HG02981 (cell line): Measurements from ENCODE around the gene RSAD2.
"Not testable (repeated sequence)": the region's sequence is repeated elsewhere in the genome, so short reads cannot be mapped to it uniquely, and the experiment has no call there.

Experiments
- ATAC-seq: cut with Tn5 transposase; IDR thresholded peaks from one replicate; pipeline ENCODE4 v1.9.1; 2021; ENCODE audit warnings: mild to moderate bottlenecking, moderate library complexity; ENCODE audit not compliant: unreplicated experiment

RSAD2 gene

GRCh38 chr2:6924101-6924923, 46.7 kb downstream of the RSAD2 start:
- ATAC-seq, result no peak

GRCh38 chr2:6924924-6925409, 47.4 kb downstream of the RSAD2 start:
- ATAC-seq, result no peak

GRCh38 chr2:6926071-6926732, 48.6 kb downstream of the RSAD2 start:
- ATAC-seq, result no peak

- ATAC-seq, result no peak
Observed at GRCh38 chr2:6927186-6927585, 49.6 kb downstream of the RSAD2 start.

GRCh38 chr2:6927753-6928152, 50.2 kb downstream of the RSAD2 start:
- no peak for ATAC-seq

- no peak for ATAC-seq
Observed at GRCh38 chr2:6928452-6928851, 50.9 kb downstream of the RSAD2 start.

GRCh38 chr2:6929196-6929819, 51.7 kb downstream of the RSAD2 start:
- no peak for ATAC-seq

- ATAC-seq, result no peak
Observed at GRCh38 chr2:6930923-6931647, 53.5 kb downstream of the RSAD2 start.

- no peak for ATAC-seq
Observed at GRCh38 chr2:6931753-6932152, 54.2 kb downstream of the RSAD2 start.

- no peak for ATAC-seq
Observed at GRCh38 chr2:6932206-6932605, 54.6 kb downstream of the RSAD2 start.

GRCh38 chr2:6932828-6933227, 55.3 kb downstream of the RSAD2 start:
- ATAC-seq, result no peak

GRCh38 chr2:6933911-6934310, 56.3 kb downstream of the RSAD2 start:
- ATAC-seq, result no peak

GRCh38 chr2:6934345-6934744, 56.8 kb downstream of the RSAD2 start:
- ATAC-seq, result no peak

GRCh38 chr2:6934758-6935651, 57.4 kb downstream of the RSAD2 start:
- ATAC-seq, result no peak

GRCh38 chr2:6935652-6936020, 58.1 kb downstream of the RSAD2 start:
- ATAC-seq, result not testable (repeated sequence)

GRCh38 chr2:6937157-6937556, 59.6 kb downstream of the RSAD2 start:
- no peak for ATAC-seq

GRCh38 chr2:6937582-6937981, 60.0 kb downstream of the RSAD2 start:
- ATAC-seq, result no peak

GRCh38 chr2:6939071-6939470, 61.5 kb downstream of the RSAD2 start:
- no peak for ATAC-seq

GRCh38 chr2:6940820-6941219, 63.2 kb downstream of the RSAD2 start:
- ATAC-seq, result no peak
